GM23248 (cell line): Measurements from ENCODE around the gene PXMP2.

ENCODE experiments used
- EZH2 ChIP-seq: fragments of 200-600 bp; sonication (generic); IDR thresholded peaks from 2 replicates; pipeline ENCODE4 v1.6.1; 2018; ENCODE audit warnings: antibody characterized with exemption, mild to moderate bottlenecking; ENCODE audit not compliant: insufficient read depth, poor library complexity, severe bottlenecking
- EZH2phosphoT487 ChIP-seq: fragments of 200-600 bp; sonication (generic); IDR thresholded peaks from 2 replicates; pipeline ENCODE4 v1.6.1; 2018; ENCODE audit warnings: antibody characterized with exemption, moderate library complexity, mild to moderate bottlenecking, low read depth; ENCODE audit not compliant: insufficient read depth

DNA sequence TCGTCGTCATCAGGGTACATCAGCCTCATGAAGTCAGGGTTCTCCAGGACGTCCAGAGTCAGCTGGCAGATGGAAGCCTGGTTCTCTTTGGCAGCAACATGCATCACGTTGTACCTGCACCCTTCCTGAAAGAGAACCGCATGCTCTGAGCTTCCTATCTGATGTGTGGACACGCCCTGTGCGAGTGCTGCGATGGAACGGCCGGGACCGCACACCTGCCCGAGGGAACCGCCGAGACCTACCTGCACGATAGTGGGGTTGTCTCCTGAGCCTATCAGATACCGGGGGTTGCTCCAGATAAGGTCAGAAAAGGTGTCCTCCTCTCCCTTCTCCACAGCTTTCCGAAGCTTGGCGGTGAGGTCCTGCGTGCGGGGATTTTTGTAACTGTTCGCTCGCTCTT is 60.5 kb downstream of the PXMP2 start:
- TF ChIP-seq EZH2phosphoT487 (no peak), EZH2 (no peak)
